Naive thymus-derived CD4-positive, alpha-beta T cell (primary cell): ENCODE data around the gene BBLN. TPM values are rescaled to one million over a fixed set of nuclear protein-coding genes. Genes with fewer than 3 reads are reported as not detected.

Source experiments
- ATAC-seq: fragments of 150-1000 bp; cut with Tn5 transposase; 2 replicates; pipeline ENCODE4 v1.10.0; 2021; ENCODE audit warnings: mild to moderate bottlenecking, moderate library complexity
- CTCF ChIA-PET: fragments of 350-600 bp; sonication (Branson Sonifier 250); formaldehyde crosslinking; loops from one replicate; lab custom pipeline; 2021; ENCODE audit warnings: antibody characterized with exemption; lab: Charles Lee
- POLR2A ChIA-PET: fragments of 350-600 bp; sonication (Branson Sonifier 250); formaldehyde crosslinking; loops from one replicate; lab custom pipeline; 2021; ENCODE audit warnings: antibody characterized with exemption, inconsistent platforms; lab: Charles Lee
- DNase-seq, 9 donors: peaks; one replicate each; pipeline versions ENCODE4 v3.0.0 to v3.0.0-alpha.2; 2020 to 2022; ENCODE audit warnings: mixed read lengths in 1 of 9
- H3K27ac ChIP-seq: one replicate; pipeline ENCODE4 v1.7.0; 2013; ENCODE audit warnings: mild to moderate bottlenecking, low read depth, low read length, moderate library complexity
- H3K27me3 ChIP-seq, 2 donors: one replicate each; pipeline ENCODE4 v1.7.0; 2013; ENCODE audit warnings: low read length in 2 of 2, mild to moderate bottlenecking in 2 of 2, moderate library complexity in 2 of 2; ENCODE audit not compliant: control insufficient read depth in 2 of 2, insufficient read depth in 2 of 2
- H3K36me3 ChIP-seq, 3 experiments: 1 replicate in 2 of 3; 2 replicates in 1 of 3; pipeline ENCODE4 v1.7.0; 2013; ENCODE audit warnings: low read length in 3 of 3, mild to moderate bottlenecking in 3 of 3, moderate library complexity in 1 of 3; ENCODE audit not compliant: insufficient read depth in 3 of 3, control insufficient read depth in 2 of 3
- H3K4me1 ChIP-seq, 2 donors: one replicate each; pipeline ENCODE4 v1.7.0; 2013; ENCODE audit warnings: low read length in 2 of 2, mild to moderate bottlenecking in 2 of 2, moderate library complexity in 1 of 2; ENCODE audit not compliant: control insufficient read depth in 2 of 2, insufficient read depth in 2 of 2
- H3K4me3 ChIP-seq: 2 replicates; pipeline ENCODE4 v1.7.0; 2013; ENCODE audit warnings: mild to moderate bottlenecking, low read length
- H3K9me3 ChIP-seq, 3 experiments: 1 replicate in 2 of 3; 2 replicates in 1 of 3; pipeline ENCODE4 v1.7.0; 2013; ENCODE audit warnings: low read length in 3 of 3; ENCODE audit not compliant: control insufficient read depth in 2 of 3
- H3K27ac Mint-ChIP-seq, 9 donors: one replicate each; pipeline ENCODE4 v1.8.0; 2020 to 2022; ENCODE audit warnings: mixed read lengths in 9 of 9, mild to moderate bottlenecking in 8 of 9, moderate library complexity in 5 of 9, inconsistent platforms in 2 of 9
- H3K27me3 Mint-ChIP-seq, 5 donors: one replicate each; pipeline ENCODE4 v1.8.0; 2021 to 2022; ENCODE audit warnings: mixed read lengths in 5 of 5, mild to moderate bottlenecking in 1 of 5
- H3K36me3 Mint-ChIP-seq, 5 donors: one replicate each; pipeline ENCODE4 v1.8.0; 2020 to 2022; ENCODE audit warnings: mixed read lengths in 5 of 5, mild to moderate bottlenecking in 3 of 5, inconsistent platforms in 1 of 5
- H3K4me1 Mint-ChIP-seq, 7 donors: one replicate each; pipeline ENCODE4 v1.8.0; 2020 to 2022; ENCODE audit warnings: mixed read lengths in 7 of 7, mild to moderate bottlenecking in 3 of 7, inconsistent platforms in 1 of 7
- H3K4me3 Mint-ChIP-seq, 10 donors: one replicate each; pipeline ENCODE4 v1.8.0; 2020 to 2022; ENCODE audit warnings: mild to moderate bottlenecking in 10 of 10, mixed read lengths in 10 of 10, moderate library complexity in 6 of 10, inconsistent platforms in 2 of 10
- H3K9me3 Mint-ChIP-seq, 11 donors: one replicate each; pipeline ENCODE4 v1.8.0; 2020 to 2022; ENCODE audit warnings: mixed read lengths in 11 of 11, mild to moderate bottlenecking in 4 of 11, inconsistent platforms in 1 of 11, moderate library complexity in 1 of 11
- intact Hi-C, 2 donors: fragments of 100-400 bp; cut with micrococcal nuclease; formaldehyde crosslinking; loops; one replicate each; pipeline ENCODE4 v1.15.1; 2023
- polyA plus RNA-seq, 2 donors: library from polyadenylated mRNA; unstranded; fragments of 300-500 nt; fragmentation: Illumina TruSeq; gene quantifications; one replicate each; pipeline ENCODE4 v1.2.3, GENCODE V29; 2021
- total RNA-seq, 6 experiments: library from RNA in 5 of 6; stranded (reverse) in 5 of 6; gene quantifications; 1 replicate in 5 of 6; 2 replicates in 1 of 6; pipeline ENCODE4 v1.2.3 and lab custom pipeline; 2021 to 2026

Gene BBLN
- total and polyA plus RNA-seq, 7 experiments from 2014 or later, result 42.7 to 102 (median 53.2) TPM

DNA sequence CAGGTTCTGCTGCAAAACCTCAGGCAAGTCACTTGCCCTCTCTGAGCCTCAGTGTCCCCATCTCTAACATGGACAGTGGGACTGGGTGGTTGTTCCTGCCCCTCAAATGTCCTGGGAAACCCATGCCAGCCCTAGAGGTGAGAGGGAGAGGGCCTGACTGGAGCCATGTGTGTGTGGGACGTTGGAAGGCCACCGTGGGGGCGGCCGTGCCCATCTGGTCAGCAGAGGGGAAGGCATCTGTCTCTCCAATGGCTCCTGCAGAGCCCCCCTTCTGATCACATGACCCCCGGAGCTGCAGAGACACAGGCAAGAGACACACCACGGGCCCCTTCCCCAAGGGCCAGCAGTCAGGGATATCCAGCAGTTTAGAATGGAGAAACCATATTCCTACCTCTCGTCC, 44.8 kb downstream of the BBLN start:
- peaks cover 6 to 15% (median 8%) of the 10 kb centered on the region in 7 donors for H3K4me1 Mint-ChIP-seq
- no peak for ATAC-seq
- H3K27me3 Mint-ChIP-seq, result peaks cover 0 to 39% (median 6%) of the 10 kb centered on the region in 5 donors

DNA sequence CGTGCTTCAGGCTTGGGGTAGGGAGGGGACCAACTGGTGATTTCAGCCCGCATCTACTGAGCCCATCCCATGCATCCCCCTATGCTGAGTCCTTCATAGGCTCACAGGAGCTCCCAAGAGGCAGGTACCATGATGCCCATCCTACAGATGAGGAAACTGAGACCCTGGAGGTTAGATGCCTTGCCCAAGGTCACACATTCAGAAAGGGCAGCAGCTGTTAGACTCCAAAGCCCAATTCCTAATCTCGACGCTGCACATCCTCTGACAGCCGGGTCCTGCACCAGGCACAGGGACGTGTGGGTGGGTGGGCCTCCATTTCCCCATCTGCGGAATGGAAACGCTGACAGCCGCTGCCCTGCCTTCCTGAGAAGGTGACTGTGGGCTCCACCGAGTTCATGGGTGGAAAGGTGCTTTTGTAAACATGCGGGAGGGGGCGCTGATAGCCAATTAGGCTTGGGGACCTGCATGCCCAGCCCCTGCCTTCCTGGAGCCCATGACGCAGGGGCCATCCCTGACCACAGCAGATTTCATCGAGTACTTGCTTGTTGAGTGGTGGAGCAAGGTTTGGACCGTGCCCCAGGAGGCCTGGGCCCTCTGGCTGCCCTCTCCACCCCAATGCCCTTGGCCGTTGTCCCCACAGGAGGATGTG, 45.4 kb downstream of the BBLN start:
- H3K4me1 ChIP-seq, result peaks cover 4 to 8% of the 10 kb centered on the region in 2 donors
- H3K27me3 ChIP-seq, result peaks cover 0 to 5% of the 10 kb centered on the region in 2 donors
- no peaks in the 10 kb centered on the region for H3K9me3 ChIP-seq
- intact Hi-C loops, result no loop called here
- ChIA-PET POLR2A (interaction anchor here (0.5 kb wide), 1 partner anchor 611 kb away, joined by 3 read pairs; no protein-coding TSS in a partner anchor), CTCF (interaction anchor here (0.5 to 1.5 kb wide), 2 partner anchors 11 to 24 kb away, joined by 3 to 5 read pairs; no protein-coding TSS in a partner anchor)
- Mint-ChIP-seq H3K27me3 (peaks cover 0 to 39% (median 6%) of the 10 kb centered on the region in 5 donors), H3K4me3 (peak overlapping the region in 4 of 10 donors; percentile 5 to 81 (median 30)), H3K4me1 (peaks cover 6 to 15% (median 8%) of the 10 kb centered on the region in 7 donors), H3K36me3 (no peaks in the 10 kb centered on the region), H3K9me3 (no peaks in the 10 kb centered on the region), H3K27ac (peak overlapping the region in 1 of 9 donors; percentile 13)
- no peak overlapping the region for H3K27ac ChIP-seq
- DNase-seq (no peak), ATAC-seq (no peak)
- no peak overlapping the region for H3K4me3 ChIP-seq
- H3K36me3 ChIP-seq, result no peaks in the 10 kb centered on the region

More for the DNA sequence above, 44.8 kb downstream of the BBLN start:
- Mint-ChIP-seq H3K4me3 (peak overlapping the region in 8 of 10 donors; percentile 2 to 81 (median 53)), H3K27ac (peak overlapping the region in 1 of 9 donors; percentile 13), H3K36me3 (no peaks in the 10 kb centered on the region), H3K9me3 (no peaks in the 10 kb centered on the region)
- ChIA-PET CTCF (interaction anchor here (0.5 kb wide), 1 partner anchor 24 kb away, joined by 3 read pairs; no protein-coding TSS in a partner anchor), POLR2A (interaction anchor here (0.5 kb wide), 1 partner anchor 612 kb away, joined by 3 read pairs; no protein-coding TSS in a partner anchor)
- H3K27ac ChIP-seq, result no peak overlapping the region
- peaks cover 0 to 5% of the 10 kb centered on the region in 2 donors for H3K27me3 ChIP-seq
- peaks cover 4 to 8% of the 10 kb centered on the region in 2 donors for H3K4me1 ChIP-seq
- intact Hi-C loops, result loop anchor here in 1 of 2 donors (5.0 kb wide), 1 partner anchor 252 kb away; the partner anchor contains the start of gene ODF2
- DNase-seq, result no peak
- H3K36me3 ChIP-seq, result no peaks in the 10 kb centered on the region
- no peaks in the 10 kb centered on the region for H3K9me3 ChIP-seq
- H3K4me3 ChIP-seq, result no peak overlapping the region

DNA sequence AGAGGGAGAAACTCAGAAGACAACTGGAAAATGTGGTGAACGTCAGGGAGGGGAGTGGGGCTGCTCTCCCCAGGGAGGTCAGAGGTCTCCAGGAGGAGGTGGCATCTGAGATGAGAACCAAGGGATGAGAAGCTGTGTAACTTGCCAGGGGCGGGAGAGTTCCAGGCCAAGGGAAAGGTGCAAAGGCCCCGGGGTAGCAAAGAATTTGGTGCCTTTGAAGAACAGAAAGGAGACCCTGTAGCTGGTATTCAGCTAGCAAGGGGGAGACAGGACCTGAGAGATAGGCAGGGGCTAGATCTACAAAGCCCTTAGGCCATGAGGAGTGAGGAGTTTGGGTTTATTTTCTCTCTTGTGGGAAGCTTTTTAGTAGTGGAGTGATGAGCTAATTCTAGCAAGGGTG, 46.4 kb downstream of the BBLN start:
- Mint-ChIP-seq H3K9me3 (no peaks in the 10 kb centered on the region), H3K36me3 (no peaks in the 10 kb centered on the region), H3K27me3 (peaks cover 0 to 46% (median 6%) of the 10 kb centered on the region in 5 donors), H3K27ac (peak overlapping the region in 1 of 9 donors; percentile 64), H3K4me1 (peaks cover 6 to 15% (median 8%) of the 10 kb centered on the region in 7 donors), H3K4me3 (no peak overlapping the region)
- no peak for ATAC-seq
- H3K36me3 ChIP-seq, result no peaks in the 10 kb centered on the region
- H3K4me1 ChIP-seq, result peaks cover 4 to 8% of the 10 kb centered on the region in 2 donors
- POLR2A ChIA-PET, result interaction anchor here (0.9 kb wide), 1 partner anchor 225 kb away, joined by 3 read pairs; no protein-coding TSS in a partner anchor
- no peak overlapping the region for H3K27ac ChIP-seq
- CTCF ChIA-PET, result interaction anchor here (1.5 kb wide), 1 partner anchor 10 kb away, joined by 5 read pairs; no protein-coding TSS in a partner anchor
- DNase-seq, result no peak
- intact Hi-C loops, result no loop called here
- H3K27me3 ChIP-seq, result peaks cover 0 to 5% of the 10 kb centered on the region in 2 donors
- H3K9me3 ChIP-seq, result no peaks in the 10 kb centered on the region
- no peak overlapping the region for H3K4me3 ChIP-seq

DNA sequence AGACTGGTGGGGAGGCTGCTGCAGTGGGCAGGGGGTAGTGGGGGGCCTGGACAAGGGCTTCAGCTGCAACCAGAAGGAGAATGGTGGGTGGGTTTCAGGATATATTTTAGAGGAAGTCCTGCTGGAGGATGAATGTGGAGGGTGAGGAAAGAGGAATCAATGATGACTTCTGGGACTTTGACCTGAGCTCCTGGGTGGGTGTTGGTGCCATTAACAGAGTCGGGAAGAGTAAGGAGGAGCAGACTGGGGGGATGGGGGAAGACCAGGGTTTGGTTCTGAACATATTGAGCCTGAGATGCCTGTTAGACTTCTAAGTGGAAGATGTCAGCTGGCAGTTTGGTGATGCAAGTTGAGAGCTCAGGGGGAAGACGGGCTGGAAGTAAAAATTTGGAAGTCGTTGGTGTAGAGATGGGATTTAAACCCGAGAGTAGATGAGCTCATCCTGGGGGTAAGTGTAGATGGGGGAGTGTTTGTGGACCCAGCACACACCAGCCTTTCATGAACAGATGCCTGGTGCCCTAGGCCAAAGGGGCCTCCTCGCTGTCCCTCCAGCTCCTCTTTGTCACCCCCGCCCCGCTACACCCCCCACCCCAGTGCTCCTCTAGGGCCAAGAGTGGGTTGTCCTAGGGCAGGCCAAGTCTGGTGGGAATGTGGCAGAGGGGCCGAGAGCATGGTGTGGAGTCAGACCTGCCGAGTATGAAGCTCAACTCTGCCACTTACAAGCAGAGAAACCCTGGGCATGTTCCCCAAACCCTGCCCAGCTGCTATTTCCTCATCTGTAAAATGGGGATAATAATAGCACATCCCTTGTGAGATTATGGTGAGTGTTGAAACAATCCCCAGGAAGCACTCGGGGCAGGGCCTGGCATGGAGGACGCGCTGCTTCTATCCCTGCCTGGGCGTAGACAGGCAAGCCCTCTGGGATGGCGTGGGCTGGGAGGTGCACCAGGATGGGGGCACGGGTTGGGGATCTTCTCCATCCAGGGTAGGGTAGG, 47.1 kb downstream of the BBLN start:
- ATAC-seq (no peak), DNase-seq (no peak)
- Histone ChIP-seq H3K36me3 (no peaks in the 10 kb centered on the region), H3K9me3 (no peaks in the 10 kb centered on the region), H3K4me3 (no peak overlapping the region), H3K27me3 (peaks cover 0 to 5% of the 10 kb centered on the region in 2 donors), H3K4me1 (peaks cover 4 to 8% of the 10 kb centered on the region in 2 donors), H3K27ac (no peak overlapping the region)
- Mint-ChIP-seq H3K36me3 (no peaks in the 10 kb centered on the region), H3K4me1 (peaks cover 6 to 15% (median 8%) of the 10 kb centered on the region in 7 donors), H3K27me3 (peaks cover 0 to 54% (median 12%) of the 10 kb centered on the region in 5 donors), H3K4me3 (no peak overlapping the region), H3K9me3 (no peaks in the 10 kb centered on the region), H3K27ac (peak overlapping the region in 1 of 9 donors; percentile 17)
- ChIA-PET CTCF (interaction anchor here (1.5 kb wide), 1 partner anchor 9 kb away, joined by 5 read pairs; no protein-coding TSS in a partner anchor), POLR2A (interaction anchor here (0.9 kb wide), 1 partner anchor 225 kb away, joined by 3 read pairs; no protein-coding TSS in a partner anchor)
- intact Hi-C loops, result no loop called here

DNA sequence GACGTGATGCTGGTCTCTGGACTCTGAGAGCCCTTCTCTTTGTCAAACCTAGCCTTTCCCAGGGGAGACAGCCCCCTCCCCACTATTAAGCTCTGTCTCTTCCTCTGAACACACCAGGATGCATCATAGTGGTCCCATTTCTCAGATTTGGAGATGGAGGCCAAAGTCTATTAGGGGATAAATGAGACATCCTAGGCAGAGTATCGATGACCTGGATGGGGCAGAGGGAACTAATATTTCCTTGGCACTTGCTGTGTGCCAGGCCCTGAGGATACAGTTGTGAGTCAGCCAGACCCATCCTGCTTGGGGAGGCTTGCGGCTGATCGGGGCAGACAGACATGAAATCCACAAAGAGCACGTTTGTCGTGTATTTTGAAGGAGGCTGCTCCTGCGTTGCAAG, 48.3 kb downstream of the BBLN start:
- ChIA-PET CTCF (no interaction called here), POLR2A (interaction anchor here (0.7 kb wide), 1 partner anchor 324 kb away, joined by 3 read pairs; no protein-coding TSS in a partner anchor)
- Histone ChIP-seq H3K4me1 (peaks cover 0 to 8% of the 10 kb centered on the region in 2 donors), H3K4me3 (no peak overlapping the region), H3K27ac (no peak overlapping the region), H3K9me3 (no peaks in the 10 kb centered on the region), H3K27me3 (peaks cover 0 to 5% of the 10 kb centered on the region in 2 donors), H3K36me3 (no peaks in the 10 kb centered on the region)
- no peak overlapping the region for H3K27ac Mint-ChIP-seq
- peaks cover 0 to 58% (median 13%) of the 10 kb centered on the region in 5 donors for H3K27me3 Mint-ChIP-seq
- ATAC-seq (no peak), DNase-seq (no peak)
- peaks cover 0 to 9% (median 0%) of the 10 kb centered on the region in 7 donors for H3K4me1 Mint-ChIP-seq
- H3K36me3 Mint-ChIP-seq, result no peaks in the 10 kb centered on the region
- H3K9me3 Mint-ChIP-seq, result no peaks in the 10 kb centered on the region
- no peak overlapping the region for H3K4me3 Mint-ChIP-seq
- intact Hi-C loops, result no loop called here
